Measurements from ENCODE around the gene SIL1.

GRCh38 chr5:139113892-139114291, 84.3 kb downstream of the SIL1 start:
- TF ChIP-seq ZFY (CRISPR knock-in tag; IDR thresholded peaks at IDR 0.05) (no peak), CTCF (CRISPR knock-in tag; IDR thresholded peaks at IDR 0.05) (no peak), HMG20B (CRISPR knock-in tag; conservative IDR thresholded peaks at IDR 0.05) (no peak), ZBTB26 (CRISPR knock-in tag; IDR thresholded peaks at IDR 0.05; ENCODE audit: borderline replicate concordance) (no peak), NR2C2 (CRISPR knock-in tag; IDR thresholded peaks at IDR 0.05; ENCODE audit: borderline replicate concordance) (no peak), ZNF484 (CRISPR knock-in tag; IDR thresholded peaks at IDR 0.05; ENCODE audit: borderline replicate concordance, low read depth) (no peak), NFIC (IDR thresholded peaks at IDR 0.05; ENCODE audit: low read length) (no peak), TBX3 (IDR thresholded peaks at IDR 0.05; ENCODE audit: borderline replicate concordance) (no peak), SRSF1 (optimal IDR thresholded peaks at IDR 0.05; ENCODE audit: low read depth, low read length) (no peak)
